NCI-H187 treated with DMSO at 0.1 percent for 48 hours (cell line): ENCODE results near the gene ANXA6.

Source experiments
- DNase-seq: peaks from one replicate; lab custom pipeline; 2025; lab: John Stamatoyannopoulos, UW

Gene ANXA6

GRCh38 chr5:151063142-151063989, 94.2 kb downstream of the ANXA6 start:
- DNase-seq = no peak

- no peak for DNase-seq
Measured at GRCh38 chr5:151062405-151063141, 95.0 kb downstream of the ANXA6 start.

GRCh38 chr5:151060742-151061141, 96.8 kb downstream of the ANXA6 start:
- no peak for DNase-seq

GRCh38 chr5:151058891-151059489, 98.6 kb downstream of the ANXA6 start:
- no peak for DNase-seq

GRCh38 chr5:151058301-151058700, 99.3 kb downstream of the ANXA6 start:
- no peak for DNase-seq

- no peak for DNase-seq
Measured at GRCh38 chr5:151056379-151057325, 100.9 kb downstream of the ANXA6 start.

GRCh38 chr5:151055336-151055735, 102.2 kb downstream of the ANXA6 start:
- no peak for DNase-seq

GRCh38 chr5:151054709-151055108, 102.9 kb downstream of the ANXA6 start:
- no peak for DNase-seq

GRCh38 chr5:151053796-151054462, 103.7 kb downstream of the ANXA6 start:
- DNase-seq = no peak

- DNase-seq = no peak
Measured at GRCh38 chr5:151052836-151053235, 104.7 kb downstream of the ANXA6 start.

GRCh38 chr5:151051931-151052608, 105.5 kb downstream of the ANXA6 start:
- no peak for DNase-seq

GRCh38 chr5:151051066-151051930, 106.3 kb downstream of the ANXA6 start:
- DNase-seq = no peak
